GM18520 (cell line): Measurements from ENCODE around the gene PPP2R5D.
"Not testable (repeated sequence)": the region's sequence is repeated elsewhere in the genome, so short reads cannot be mapped to it uniquely, and the experiment has no call there.

Experiments used
- ATAC-seq: cut with Tn5 transposase; IDR thresholded peaks from one replicate; pipeline ENCODE4 v1.9.1; 2021; ENCODE audit not compliant: unreplicated experiment

PPP2R5D gene

GRCh38 chr6:43021270-43022047 lies 37.1 kb downstream of the PPP2R5D start, which contains the start of gene RRP36:
RRP36 (plus strand) TSS chr6:43021623; CDS start chr6:43021655, 32 bp downstream.
- ATAC-seq, result no peak

- ATAC-seq, result no peak
Measured at GRCh38 chr6:43024436-43024835, 40.1 kb downstream of the PPP2R5D start.

GRCh38 chr6:43026365-43026764 lies 42.0 kb downstream of the PPP2R5D start:
- ATAC-seq, result no peak

GRCh38 chr6:43029120-43029519 lies 44.8 kb downstream of the PPP2R5D start:
- ATAC-seq, result no peak

GRCh38 chr6:43032326-43032725 lies 48.0 kb downstream of the PPP2R5D start:
- ATAC-seq, result no peak

- ATAC-seq, result no peak
Measured at GRCh38 chr6:43033496-43034189, 49.3 kb downstream of the PPP2R5D start.

GRCh38 chr6:43034190-43034525 lies 49.8 kb downstream of the PPP2R5D start:
- ATAC-seq, result no peak

GRCh38 chr6:43035495-43036194 lies 51.3 kb downstream of the PPP2R5D start:
- ATAC-seq, result no peak

GRCh38 chr6:43036712-43037111 lies 52.3 kb downstream of the PPP2R5D start:
- ATAC-seq, result no peak

GRCh38 chr6:43037197-43037596 lies 52.8 kb downstream of the PPP2R5D start:
- ATAC-seq, result no peak

- ATAC-seq, result no peak
Measured at GRCh38 chr6:43037706-43038105, 53.3 kb downstream of the PPP2R5D start.

- no peak for ATAC-seq
Measured at GRCh38 chr6:43038727-43039126, 54.4 kb downstream of the PPP2R5D start.

- no peak for ATAC-seq
Measured at GRCh38 chr6:43040542-43041257, 56.3 kb downstream of the PPP2R5D start.

GRCh38 chr6:43041475-43041874 lies 57.1 kb downstream of the PPP2R5D start:
- not testable (repeated sequence) for ATAC-seq

- no peak for ATAC-seq
Measured at GRCh38 chr6:43043310-43043709, 58.9 kb downstream of the PPP2R5D start.

GRCh38 chr6:43045371-43045930 lies 61.1 kb downstream of the PPP2R5D start:
- ATAC-seq, result no peak

- ATAC-seq, result no peak
Measured at GRCh38 chr6:43047998-43048397, 63.6 kb downstream of the PPP2R5D start.

- ATAC-seq, result no peak
Measured at GRCh38 chr6:43050981-43051380, 66.6 kb downstream of the PPP2R5D start.

- no peak for ATAC-seq
Measured at GRCh38 chr6:43052225-43052841, 68.0 kb downstream of the PPP2R5D start.

GRCh38 chr6:43052842-43053544 lies 68.6 kb downstream of the PPP2R5D start:
- ATAC-seq, result no peak
